Effector memory CD8-positive, alpha-beta T cell (primary cell): ENCODE results near the gene CTSL.

Experiments used
- ATAC-seq: fragments of 150-1000 bp; cut with Tn5 transposase; replicated peaks from 2 replicates; pipeline ENCODE4 v1.10.0; 2021; ENCODE audit warnings: mild to moderate bottlenecking, moderate library complexity
- DNase-seq, 3 experiments: peaks; one replicate each; pipeline ENCODE4 v3.0.0; 2021
- H3K27ac Mint-ChIP-seq, 2 donors: one replicate each; pipeline ENCODE4 v1.8.0; 2022; ENCODE audit warnings: mild to moderate bottlenecking in 2 of 2, mixed read lengths in 2 of 2, moderate library complexity in 2 of 2
- H3K27me3 Mint-ChIP-seq, 2 donors: one replicate each; pipeline ENCODE4 v1.8.0; 2022; ENCODE audit warnings: mixed read lengths in 2 of 2
- H3K36me3 Mint-ChIP-seq: one replicate; pipeline ENCODE4 v1.8.0; 2022; ENCODE audit warnings: mild to moderate bottlenecking, moderate library complexity, mixed read lengths; ENCODE audit not compliant: insufficient read depth
- H3K4me1 Mint-ChIP-seq, 2 donors: one replicate each; pipeline ENCODE4 v1.8.0; 2022; ENCODE audit warnings: low read depth in 2 of 2, mixed read lengths in 2 of 2
- H3K4me3 Mint-ChIP-seq, 2 donors: one replicate each; pipeline ENCODE4 v1.8.0; 2022; ENCODE audit warnings: mild to moderate bottlenecking in 2 of 2, mixed read lengths in 2 of 2, moderate library complexity in 2 of 2
- H3K9me3 Mint-ChIP-seq, 2 donors: one replicate each; pipeline ENCODE4 v1.8.0; 2022; ENCODE audit warnings: mixed read lengths in 2 of 2

Gene CTSL

DNA sequence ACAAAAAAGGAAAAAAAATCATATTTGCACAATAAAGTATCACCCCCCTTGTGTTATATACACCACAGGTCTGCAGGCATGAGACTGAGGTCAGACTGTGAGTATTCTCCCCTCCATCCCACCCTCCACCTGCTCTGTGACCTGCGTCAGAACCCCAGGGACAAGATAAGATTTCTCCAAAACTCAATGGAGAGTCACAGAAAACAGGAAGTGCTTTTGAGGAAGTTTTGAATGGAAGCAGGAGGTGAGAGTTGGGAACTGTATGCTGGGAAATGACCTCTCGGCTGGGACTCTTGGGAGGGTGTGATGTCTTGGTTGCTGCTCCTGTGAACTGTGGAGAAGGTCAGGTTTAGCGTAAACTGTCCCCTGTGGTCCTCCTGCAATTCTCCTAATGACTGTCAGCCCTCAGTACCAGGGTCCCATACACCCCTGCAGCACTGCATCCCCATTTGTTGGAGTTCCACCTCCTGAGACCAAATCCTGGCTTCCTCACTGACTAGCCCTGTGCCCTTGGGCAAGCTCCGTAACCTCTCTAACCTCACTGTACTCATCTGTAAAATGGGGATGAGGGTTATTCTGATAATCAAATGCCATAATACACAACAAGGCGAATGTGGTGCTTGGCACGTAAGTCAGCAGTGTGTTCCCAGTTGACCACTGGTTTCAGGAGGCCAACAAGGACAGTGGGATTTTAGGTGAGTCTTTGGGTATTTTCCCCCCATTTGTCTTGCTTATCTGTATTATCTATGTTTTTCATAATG, 6.9 kb upstream of the CTSL start:
- H3K27me3 Mint-ChIP-seq, result peaks cover 28 to 36% of the 10 kb centered on the region in 2 donors
- DNase-seq (no peak), ATAC-seq (no peak)
- H3K4me1 Mint-ChIP-seq, result no peaks in the 10 kb centered on the region
- no peaks in the 10 kb centered on the region for H3K9me3 Mint-ChIP-seq
- no peak overlapping the region for H3K27ac Mint-ChIP-seq
- no peak overlapping the region for H3K4me3 Mint-ChIP-seq
- no peaks in the 10 kb centered on the region for H3K36me3 Mint-ChIP-seq

GRCh38 chr9:87720173-87720572, 5.7 kb upstream of the CTSL start:
- ATAC-seq, result no peak
- no peaks in the 10 kb centered on the region for H3K9me3 Mint-ChIP-seq
- no peaks in the 10 kb centered on the region for H3K36me3 Mint-ChIP-seq
- DNase-seq, result no peak
- no peaks in the 10 kb centered on the region for H3K4me1 Mint-ChIP-seq
- H3K27ac Mint-ChIP-seq, result no peak overlapping the region
- H3K4me3 Mint-ChIP-seq, result no peak overlapping the region
- peaks cover 35 to 48% of the 10 kb centered on the region in 2 donors for H3K27me3 Mint-ChIP-seq

DNA sequence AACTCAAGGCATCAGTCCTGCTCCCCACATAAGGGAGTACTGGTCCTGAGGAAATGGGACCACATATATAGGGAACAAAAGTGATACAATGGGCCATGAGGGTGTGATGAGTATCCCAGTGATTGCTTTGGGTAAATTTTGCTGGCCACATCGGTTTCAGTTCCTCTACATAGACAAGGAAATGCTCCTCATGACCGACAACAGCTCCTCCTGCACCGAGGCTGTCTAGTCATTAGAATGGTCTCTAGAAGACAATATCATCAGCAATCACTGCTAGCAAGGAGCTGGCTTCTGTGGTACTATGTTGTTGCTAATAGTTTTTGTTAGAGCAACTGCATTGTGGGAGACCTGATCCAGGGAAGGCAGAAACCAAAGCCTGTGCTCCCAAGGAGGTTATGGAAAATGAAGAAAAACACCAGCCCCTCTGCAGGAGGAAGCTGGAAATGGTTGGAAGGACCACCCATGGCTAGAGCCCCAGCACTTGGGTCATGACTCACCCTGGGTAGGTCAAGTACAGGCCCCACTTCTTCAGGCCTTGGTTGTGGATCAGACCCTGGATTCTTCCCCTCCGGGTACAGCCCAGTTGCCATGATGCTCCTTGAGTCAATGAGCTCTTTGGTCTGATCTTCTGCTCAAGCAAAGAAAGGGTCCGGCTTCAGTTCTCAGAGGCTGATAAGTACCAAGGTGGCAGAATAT, 3.4 kb upstream of the CTSL start:
- H3K27ac Mint-ChIP-seq, result no peak overlapping the region
- H3K9me3 Mint-ChIP-seq, result no peaks in the 10 kb centered on the region
- no peak overlapping the region for H3K4me3 Mint-ChIP-seq
- no peak for ATAC-seq
- no peaks in the 10 kb centered on the region for H3K36me3 Mint-ChIP-seq
- peaks cover 0 to 5% of the 10 kb centered on the region in 2 donors for H3K4me1 Mint-ChIP-seq
- peaks cover 44 to 71% of the 10 kb centered on the region in 2 donors for H3K27me3 Mint-ChIP-seq
- DNase-seq, result no peak

DNA sequence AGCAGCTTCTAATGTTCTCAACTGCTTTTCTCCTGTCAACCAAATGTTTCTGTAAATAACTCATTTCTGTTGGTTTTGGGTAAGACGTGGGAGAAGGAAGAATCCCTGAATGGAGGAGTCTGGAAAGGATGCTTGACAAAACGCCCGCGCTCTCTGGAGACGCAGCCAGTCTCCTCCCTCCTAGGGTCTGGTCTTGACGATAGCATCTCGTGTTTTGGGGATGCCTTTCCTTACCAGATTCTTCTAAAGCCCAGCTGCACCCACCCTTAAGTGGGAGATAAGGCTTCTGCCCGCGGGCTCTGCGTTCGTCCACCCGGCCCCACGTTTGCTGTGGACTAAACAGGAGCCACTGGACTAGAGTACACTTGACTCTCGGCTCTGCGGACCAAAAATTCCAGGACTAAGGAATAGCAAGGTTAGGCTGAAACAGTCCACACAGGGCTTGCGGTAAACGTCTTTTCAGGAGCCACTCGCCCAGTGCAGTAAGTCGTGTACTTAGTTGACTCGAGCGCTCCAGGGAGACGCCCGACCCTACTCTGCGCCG, 491 bp upstream of the CTSL start:
- ATAC-seq, result no peak
- H3K27ac Mint-ChIP-seq, result peak overlapping the region in 1 of 2 donors; percentile 62
- H3K9me3 Mint-ChIP-seq, result no peaks in the 10 kb centered on the region
- H3K27me3 Mint-ChIP-seq, result peaks cover 43 to 73% of the 10 kb centered on the region in 2 donors
- H3K4me1 Mint-ChIP-seq, result peaks cover 0 to 5% of the 10 kb centered on the region in 2 donors
- no peaks in the 10 kb centered on the region for H3K36me3 Mint-ChIP-seq
- DNase-seq, result no peak
- H3K4me3 Mint-ChIP-seq, result peak overlapping the region; percentile 66 to 67

- Mint-ChIP-seq H3K9me3 (no peaks in the 10 kb centered on the region), H3K4me3 (no peak overlapping the region), H3K27me3 (peaks cover 47 to 76% of the 10 kb centered on the region in 2 donors), H3K36me3 (no peaks in the 10 kb centered on the region), H3K27ac (no peak overlapping the region), H3K4me1 (peaks cover 3 to 5% of the 10 kb centered on the region in 2 donors)
- DNase-seq, result no peak
- no peak for ATAC-seq
Measured at GRCh38 chr9:87729246-87729645, 3.3 kb downstream of the CTSL start.

- Mint-ChIP-seq H3K36me3 (no peaks in the 10 kb centered on the region), H3K9me3 (no peaks in the 10 kb centered on the region), H3K4me3 (no peak overlapping the region), H3K4me1 (peaks cover 0 to 3% of the 10 kb centered on the region in 2 donors), H3K27ac (no peak overlapping the region), H3K27me3 (peaks cover 36 to 57% of the 10 kb centered on the region in 2 donors)
- ATAC-seq (no peak), DNase-seq (no peak)
Measured at GRCh38 chr9:87731321-87731720, 5.4 kb downstream of the CTSL start.

GRCh38 chr9:87732344-87732743, 6.4 kb downstream of the CTSL start:
- Mint-ChIP-seq H3K36me3 (no peaks in the 10 kb centered on the region), H3K9me3 (no peaks in the 10 kb centered on the region), H3K27me3 (peaks cover 34 to 47% of the 10 kb centered on the region in 2 donors), H3K4me3 (no peak overlapping the region), H3K27ac (no peak overlapping the region), H3K4me1 (peaks cover 0 to 3% of the 10 kb centered on the region in 2 donors)
- no peak for ATAC-seq
- no peak for DNase-seq

GRCh38 chr9:87732756-87733155, 6.8 kb downstream of the CTSL start:
- H3K4me3 Mint-ChIP-seq, result no peak overlapping the region
- H3K4me1 Mint-ChIP-seq, result peaks cover 0 to 3% of the 10 kb centered on the region in 2 donors
- ATAC-seq, result no peak
- H3K27me3 Mint-ChIP-seq, result peaks cover 31 to 43% of the 10 kb centered on the region in 2 donors
- H3K9me3 Mint-ChIP-seq, result no peaks in the 10 kb centered on the region
- no peak for DNase-seq
- no peak overlapping the region for H3K27ac Mint-ChIP-seq
- no peaks in the 10 kb centered on the region for H3K36me3 Mint-ChIP-seq

- ATAC-seq, result no peak
- H3K36me3 Mint-ChIP-seq, result no peaks in the 10 kb centered on the region
- peaks cover 0 to 3% of the 10 kb centered on the region in 2 donors for H3K4me1 Mint-ChIP-seq
- H3K9me3 Mint-ChIP-seq, result no peaks in the 10 kb centered on the region
- no peak overlapping the region for H3K27ac Mint-ChIP-seq
- no peak overlapping the region for H3K4me3 Mint-ChIP-seq
- H3K27me3 Mint-ChIP-seq, result peaks cover 27 to 36% of the 10 kb centered on the region in 2 donors
- no peak for DNase-seq
Measured at GRCh38 chr9:87733273-87734052, 7.5 kb downstream of the CTSL start.

- Mint-ChIP-seq H3K4me1 (peaks cover 0 to 3% of the 10 kb centered on the region in 2 donors), H3K4me3 (no peak overlapping the region), H3K36me3 (no peaks in the 10 kb centered on the region), H3K9me3 (no peaks in the 10 kb centered on the region), H3K27me3 (peaks cover 27 to 35% of the 10 kb centered on the region in 2 donors), H3K27ac (no peak overlapping the region)
- no peak for DNase-seq
- no peak for ATAC-seq
Measured at GRCh38 chr9:87734106-87734505, 8.2 kb downstream of the CTSL start.

- H3K27ac Mint-ChIP-seq, result no peak overlapping the region
- no peaks in the 10 kb centered on the region for H3K4me1 Mint-ChIP-seq
- ATAC-seq (no peak), DNase-seq (no peak)
- H3K9me3 Mint-ChIP-seq, result peaks cover 2 to 9% of the 10 kb centered on the region in 2 donors
- H3K36me3 Mint-ChIP-seq, result no peaks in the 10 kb centered on the region
- H3K27me3 Mint-ChIP-seq, result peaks cover 0 to 6% of the 10 kb centered on the region in 2 donors
- H3K4me3 Mint-ChIP-seq, result no peak overlapping the region
Measured at GRCh38 chr9:87739546-87739945, 13.6 kb downstream of the CTSL start.

- H3K9me3 Mint-ChIP-seq, result peaks cover 2 to 9% of the 10 kb centered on the region in 2 donors
- ATAC-seq (no peak), DNase-seq (no peak)
- H3K27ac Mint-ChIP-seq, result no peak overlapping the region
- H3K4me1 Mint-ChIP-seq, result no peaks in the 10 kb centered on the region
- peaks cover 0 to 5% of the 10 kb centered on the region in 2 donors for H3K27me3 Mint-ChIP-seq
- no peak overlapping the region for H3K4me3 Mint-ChIP-seq
- no peaks in the 10 kb centered on the region for H3K36me3 Mint-ChIP-seq
Measured at GRCh38 chr9:87740209-87740608, 14.3 kb downstream of the CTSL start.

- H3K27ac Mint-ChIP-seq, result no peak overlapping the region
- peaks cover 0 to 2% of the 10 kb centered on the region in 2 donors for H3K27me3 Mint-ChIP-seq
- ATAC-seq (no peak), DNase-seq (no peak)
- H3K36me3 Mint-ChIP-seq, result no peaks in the 10 kb centered on the region
- no peak overlapping the region for H3K4me3 Mint-ChIP-seq
- H3K9me3 Mint-ChIP-seq, result peaks cover 2 to 9% of the 10 kb centered on the region in 2 donors
- H3K4me1 Mint-ChIP-seq, result no peaks in the 10 kb centered on the region
Measured at GRCh38 chr9:87741326-87741725, 15.4 kb downstream of the CTSL start.
